Mesothelial cell of epicardium (in vitro differentiated cells): ENCODE results near the gene RPRD1A. TPM values are rescaled to one million over a fixed set of nuclear protein-coding genes. Genes with fewer than 3 reads are reported as not detected.
"Not testable (repeated sequence)": the region's sequence is repeated elsewhere in the genome, so short reads cannot be mapped to it uniquely, and the experiment has no call there.

Source experiments
- DNase-seq, 2 experiments: peaks; one replicate each; pipeline ENCODE4 v3.0.0; 2021; ENCODE audit warnings: low spot score in 2 of 2; ENCODE audit not compliant: unreplicated experiment in 2 of 2
- H3K27ac Mint-ChIP-seq: 2 replicates; pipeline ENCODE4 v1.8.0; 2021; ENCODE audit warnings: mixed read lengths
- H3K27me3 Mint-ChIP-seq: 2 replicates; pipeline ENCODE4 v1.8.0; 2021; ENCODE audit warnings: low read depth, mixed read lengths
- H3K36me3 Mint-ChIP-seq: 2 replicates; pipeline ENCODE4 v1.8.0; 2021; ENCODE audit warnings: mixed read lengths
- H3K4me1 Mint-ChIP-seq: 2 replicates; pipeline ENCODE4 v1.8.0; 2021; ENCODE audit warnings: mixed read lengths
- H3K4me3 Mint-ChIP-seq: 2 replicates; pipeline ENCODE4 v1.8.0; 2021; ENCODE audit warnings: mild to moderate bottlenecking, moderate library complexity, mixed read lengths
- H3K9me3 Mint-ChIP-seq: 2 replicates; pipeline ENCODE4 v1.8.0; 2021; ENCODE audit warnings: mixed read lengths
- CTCF ChIP-seq: fragments of 200-600 bp; sonication (generic); IDR thresholded peaks from one replicate; pipeline ENCODE4 v1.5.0; 2021; ENCODE audit warnings: antibody characterized with exemption; ENCODE audit not compliant: unreplicated experiment
- total RNA-seq: library from RNA; stranded (reverse); gene quantifications from 3 replicates; pipeline ENCODE4 v1.2.1, GENCODE V29; 2021

Gene RPRD1A
- total RNA-seq, 1 donor from 2014 or later: 67.0 TPM

GRCh38 chr18:35972197-35973000 is 95.0 kb downstream of the RPRD1A start, which contains the start of gene RMP24:
Gene RMP24 (plus strand): TSS chr18:35972679.
- Mint-ChIP-seq H3K4me3 (peak within 1 kb of the TSS; percentile 95), H3K27me3 (no peaks in the 10 kb centered on the region), H3K27ac (peak within 1 kb of the TSS; percentile 98), H3K4me1 (peaks cover 26% of the 10 kb centered on the region), H3K9me3 (peaks cover 4% of the 10 kb centered on the region), H3K36me3 (peaks cover 19% of the 10 kb centered on the region)
- TF ChIP-seq CTCF: no peak
- DNase-seq: peak; percentile 83 to 92

- no peaks in the 10 kb centered on the region for H3K27me3 Mint-ChIP-seq
- H3K36me3 Mint-ChIP-seq: peaks cover 16% of the 10 kb centered on the region
- peaks cover 26% of the 10 kb centered on the region for H3K4me1 Mint-ChIP-seq
- DNase-seq: no peak
- peaks cover 4% of the 10 kb centered on the region for H3K9me3 Mint-ChIP-seq
- H3K27ac Mint-ChIP-seq: peak overlapping the region; percentile 98
- peak overlapping the region; percentile 95 for H3K4me3 Mint-ChIP-seq
- TF ChIP-seq CTCF: no peak
These were observed 95.6 kb downstream of the RPRD1A start for GRCh38 chr18:35971661-35972196.

GRCh38 chr18:35969676-35970075 is 97.7 kb downstream of the RPRD1A start:
- Mint-ChIP-seq H3K36me3 (peaks cover 5% of the 10 kb centered on the region), H3K9me3 (peaks cover 7% of the 10 kb centered on the region)
- no peak for DNase-seq

GRCh38 chr18:35968278-35968880 is 99.0 kb downstream of the RPRD1A start:
- H3K27me3 Mint-ChIP-seq: no peaks in the 10 kb centered on the region
- peaks cover 7% of the 10 kb centered on the region for H3K9me3 Mint-ChIP-seq
- no peak for TF ChIP-seq CTCF
- no peak overlapping the region for H3K27ac Mint-ChIP-seq
- H3K4me1 Mint-ChIP-seq: peaks cover 15% of the 10 kb centered on the region
- no peak overlapping the region for H3K4me3 Mint-ChIP-seq
- no peaks in the 10 kb centered on the region for H3K36me3 Mint-ChIP-seq
- DNase-seq: no peak

More at GRCh38 chr18:35969676-35970075, 97.7 kb downstream of the RPRD1A start:
- Mint-ChIP-seq H3K27me3 (no peaks in the 10 kb centered on the region), H3K27ac (no peak overlapping the region), H3K4me3 (no peak overlapping the region), H3K4me1 (peaks cover 26% of the 10 kb centered on the region)
- no peak for TF ChIP-seq CTCF

GRCh38 chr18:35967866-35968265 is 99.5 kb downstream of the RPRD1A start:
- peaks cover 11% of the 10 kb centered on the region for H3K4me1 Mint-ChIP-seq
- not testable (repeated sequence) for H3K27ac Mint-ChIP-seq, H3K9me3 Mint-ChIP-seq, H3K27me3 Mint-ChIP-seq, DNase-seq, H3K36me3 Mint-ChIP-seq, H3K4me3 Mint-ChIP-seq

GRCh38 chr18:35964319-35964718 is 103.0 kb downstream of the RPRD1A start:
- no peak overlapping the region for H3K4me3 Mint-ChIP-seq
- TF ChIP-seq CTCF: no peak
- no peak overlapping the region for H3K27ac Mint-ChIP-seq
- no peaks in the 10 kb centered on the region for H3K36me3 Mint-ChIP-seq
- DNase-seq: no peak
- H3K4me1 Mint-ChIP-seq: peaks cover 6% of the 10 kb centered on the region
- H3K9me3 Mint-ChIP-seq: peaks cover 19% of the 10 kb centered on the region
- H3K27me3 Mint-ChIP-seq: no peaks in the 10 kb centered on the region
